Measurements from ENCODE around the gene IQCN.

Gene IQCN

DNA sequence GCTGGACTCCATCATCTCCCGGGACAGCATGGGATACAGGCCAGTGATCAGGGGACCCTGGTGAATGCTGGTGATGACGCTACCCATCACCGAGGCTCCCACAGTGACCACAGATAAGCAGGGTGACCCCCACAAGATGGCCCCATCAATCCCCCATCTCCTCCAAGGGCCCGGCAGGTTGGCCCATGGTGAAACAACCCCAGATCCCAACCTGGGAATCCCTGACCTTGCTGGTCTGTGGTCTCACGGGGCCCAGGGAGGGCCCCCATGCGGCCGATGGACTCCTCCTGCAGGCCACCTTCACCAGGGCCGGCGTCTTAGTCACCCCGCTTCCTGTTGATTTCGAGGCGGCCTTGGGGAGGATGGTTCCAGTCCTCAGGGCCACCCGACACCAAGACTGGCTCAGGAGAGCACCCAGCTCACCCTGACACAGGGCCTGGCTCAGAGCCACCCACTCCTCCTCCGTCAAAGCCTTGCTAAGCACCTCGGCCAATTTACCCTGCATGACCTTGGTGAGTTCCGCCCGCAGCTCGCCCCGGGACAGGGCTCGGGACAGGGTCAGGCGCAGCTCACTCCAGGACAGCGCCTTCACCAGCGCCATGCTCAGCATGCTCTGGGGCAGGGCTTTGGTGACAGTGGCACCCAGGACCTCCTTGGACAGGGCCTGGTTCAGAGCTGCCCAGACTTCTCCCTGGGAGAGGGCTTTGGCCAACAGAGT is 10.0 kb downstream of the IQCN start:
- DNase-seq = no peak

GRCh38 chr19:18263324-18264136 is 10.7 kb downstream of the IQCN start:
- no peak for DNase-seq

DNA sequence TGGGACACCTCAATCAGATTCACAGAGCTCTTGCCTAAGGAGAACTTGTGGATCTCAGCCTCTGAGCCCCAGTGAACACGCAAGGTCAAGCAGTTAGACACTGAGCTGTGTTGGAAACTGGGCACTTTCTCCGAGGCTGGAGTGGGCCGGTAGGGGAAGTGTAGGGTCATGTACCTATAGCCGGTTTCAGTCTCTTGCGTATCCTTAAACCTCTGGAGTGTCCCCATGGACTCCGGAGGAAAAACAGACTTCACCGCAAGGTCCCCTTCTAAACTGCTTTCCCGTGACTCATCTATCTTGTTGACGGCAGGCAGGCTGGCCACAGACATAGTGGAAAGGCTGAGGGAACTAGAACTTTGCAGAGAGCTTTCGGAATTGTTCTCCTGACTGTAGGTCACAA is 11.3 kb downstream of the IQCN start:
- no peak for DNase-seq

- no peak for DNase-seq
Measured at GRCh38 chr19:18262144-18262543, 12.1 kb downstream of the IQCN start.

GRCh38 chr19:18261474-18261873 is 12.8 kb downstream of the IQCN start:
- no peak for DNase-seq

- no peak for DNase-seq
Measured at GRCh38 chr19:18259893-18260292, 14.4 kb downstream of the IQCN start.

DNA sequence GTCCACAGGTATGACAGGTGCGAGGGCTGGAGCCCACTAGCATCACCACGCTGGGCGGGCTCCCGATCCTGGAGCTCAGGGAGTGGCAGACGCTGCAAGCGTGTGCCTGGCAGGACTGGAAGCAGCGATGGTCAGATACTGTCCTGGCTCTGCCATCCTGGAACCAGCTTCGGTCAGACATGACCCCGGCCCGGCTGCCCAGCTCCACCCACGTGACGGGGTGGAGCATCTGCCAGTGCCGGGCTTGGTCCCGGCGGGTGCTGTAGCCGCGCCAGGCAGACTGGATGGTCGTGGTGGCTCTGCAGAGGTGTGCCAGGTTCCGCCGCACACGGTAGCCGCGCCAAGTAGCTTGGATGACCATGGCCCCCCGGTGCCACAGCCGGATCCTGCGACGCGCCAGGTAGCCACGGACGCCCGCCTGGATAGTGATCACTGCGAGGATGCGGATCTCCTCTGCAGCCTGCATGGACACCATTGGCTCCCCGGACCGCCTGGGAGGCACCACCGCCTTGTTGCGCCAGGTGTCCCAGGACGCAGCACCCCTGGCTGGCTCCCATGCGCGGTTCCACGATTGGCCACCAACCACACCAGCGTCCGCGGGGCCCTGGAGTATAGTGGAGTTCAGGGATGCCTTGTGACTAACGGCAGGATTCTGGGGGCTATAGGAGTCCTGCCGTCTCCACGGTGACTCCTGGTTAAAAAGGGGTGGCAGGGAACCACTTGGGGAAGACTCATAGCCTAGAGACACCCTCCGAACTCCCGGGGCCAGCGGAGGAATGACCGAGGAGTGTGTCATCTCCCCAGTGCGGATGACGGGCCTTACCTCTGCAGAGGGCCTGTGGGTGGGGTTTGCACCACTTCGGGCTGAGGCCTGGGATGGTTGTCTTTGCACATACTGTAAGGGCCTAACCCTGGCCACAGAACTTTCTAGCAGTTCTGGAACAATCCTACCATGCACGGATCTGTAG is 16.5 kb downstream of the IQCN start:
- no peak for DNase-seq

GRCh38 chr19:18254546-18255503 is 19.4 kb downstream of the IQCN start:
- DNase-seq = no peak

DNA sequence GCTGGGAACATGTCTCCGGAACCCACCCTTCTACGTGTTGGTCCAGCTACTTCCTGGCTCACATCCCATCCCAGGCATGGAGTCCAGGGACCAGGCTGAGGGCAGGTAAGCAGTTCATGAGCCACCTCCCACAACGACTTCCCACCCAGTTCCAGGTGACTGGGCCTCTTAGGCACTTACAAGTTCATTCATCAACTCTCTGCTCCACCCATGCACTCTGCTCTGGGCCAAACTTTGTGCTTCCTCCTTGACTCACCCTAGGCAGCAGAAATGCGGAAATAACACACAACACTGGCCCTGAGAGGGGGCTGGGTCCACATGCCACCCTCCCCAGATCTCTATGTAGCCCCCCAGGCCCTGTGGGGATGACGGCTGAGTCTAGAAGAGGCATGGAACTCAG is 20.5 kb downstream of the IQCN start:
- DNase-seq = no peak

DNA sequence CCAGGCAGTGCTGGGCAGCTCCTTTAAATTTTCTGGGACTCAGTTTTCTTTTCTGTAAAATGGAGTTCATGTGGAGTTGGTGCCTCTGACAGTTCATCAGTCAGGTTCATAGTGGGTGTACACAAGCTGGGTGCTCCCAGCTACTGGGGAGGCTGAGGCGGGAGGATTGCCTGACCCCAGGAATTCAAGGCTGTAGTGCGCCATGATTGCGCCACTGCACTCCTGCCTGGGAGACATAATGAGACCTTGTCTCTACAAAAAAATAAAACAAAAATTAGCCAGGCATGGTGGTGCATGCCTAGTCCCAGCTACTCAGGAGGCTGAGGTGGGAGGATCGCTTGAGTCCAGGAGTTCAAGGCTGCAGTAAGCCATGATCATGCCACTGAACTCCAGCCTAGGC is 21.1 kb downstream of the IQCN start:
- no peak for DNase-seq

- no peak for DNase-seq
Measured at GRCh38 chr19:18252370-18252717, 21.9 kb downstream of the IQCN start.

DNA sequence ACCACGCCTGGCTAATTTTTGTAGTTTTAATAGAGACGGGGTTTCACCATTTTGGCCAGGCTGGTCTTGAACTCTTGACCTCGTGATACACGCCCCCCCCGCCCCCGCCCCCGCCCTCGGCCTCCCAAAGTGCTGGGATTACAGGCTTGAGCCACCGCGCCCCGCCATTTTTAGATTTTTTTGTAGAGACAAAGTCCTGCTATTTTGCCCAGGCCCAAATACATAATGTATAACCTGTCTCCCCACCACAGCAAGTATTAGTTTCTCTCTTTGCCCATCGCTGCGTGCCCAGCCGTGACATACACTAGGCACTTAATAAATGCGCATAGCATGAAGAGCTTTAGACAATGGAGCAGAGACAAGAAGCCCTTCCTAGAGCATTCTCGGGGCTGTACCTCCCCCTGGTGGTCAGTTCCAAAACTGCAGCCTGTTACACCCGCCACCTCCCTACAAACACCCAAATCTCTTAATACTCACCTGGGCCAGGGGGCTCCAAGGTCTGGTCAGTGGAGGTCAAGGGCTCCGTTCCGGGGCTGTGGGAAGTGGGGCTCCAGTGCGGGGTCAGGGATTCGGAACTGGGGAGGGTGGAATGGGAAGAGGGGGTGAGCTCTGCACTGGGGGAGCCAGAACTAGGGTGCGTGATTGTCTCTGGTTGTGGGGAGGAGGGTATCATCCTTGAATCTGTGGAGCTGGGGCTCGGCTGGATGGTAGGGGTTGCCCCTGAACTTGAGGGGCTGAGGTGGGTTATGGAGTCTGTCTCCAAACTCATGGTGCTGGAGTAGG is 22.5 kb downstream of the IQCN start:
- peak; percentile 82 for DNase-seq

GRCh38 chr19:18249834-18250233 is 24.4 kb downstream of the IQCN start:
- no peak for DNase-seq

DNA sequence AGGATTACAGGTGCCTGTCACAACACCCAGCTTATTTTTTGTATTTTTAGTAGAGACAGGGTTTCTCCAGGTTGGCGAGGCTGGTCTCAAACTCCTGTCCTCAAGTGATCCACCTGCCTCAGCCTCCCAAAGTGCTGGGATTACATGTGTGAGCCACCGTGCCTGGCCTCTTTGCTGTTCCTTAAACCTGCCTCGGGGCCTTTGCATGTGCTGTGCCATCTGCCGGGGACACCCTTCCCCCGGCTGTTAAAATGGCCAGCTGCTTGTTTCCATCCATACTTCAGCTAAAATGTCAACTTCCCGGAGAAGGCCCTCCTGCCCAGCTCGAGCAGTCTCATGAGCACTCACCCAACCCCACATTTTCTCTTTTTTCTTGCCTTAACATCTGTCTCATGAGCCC is 29.0 kb downstream of the IQCN start:
- no peak for DNase-seq

DNA sequence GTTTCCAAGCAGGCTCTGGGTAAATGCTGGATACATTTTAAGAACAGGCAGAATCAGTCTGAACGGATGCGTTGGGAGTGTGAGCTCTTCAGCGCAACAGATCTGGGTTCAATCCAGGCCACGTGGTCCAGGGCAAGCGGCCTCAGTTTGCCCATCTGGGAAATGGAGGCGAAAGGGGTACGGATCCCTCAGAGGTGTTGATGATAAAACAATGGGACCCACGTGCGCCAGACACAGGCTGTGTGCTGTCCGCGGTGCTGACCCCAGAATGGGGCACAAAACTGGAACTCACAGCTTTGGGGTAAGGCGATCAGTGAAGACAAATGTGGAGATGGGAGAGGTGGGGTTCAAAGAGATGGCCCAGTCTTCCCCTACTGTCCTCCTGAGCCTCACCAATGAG is 34.9 kb downstream of the IQCN start:
- no peak for DNase-seq

GRCh38 chr19:18234194-18234593 is 40.1 kb downstream of the IQCN start:
- no peak for DNase-seq

DNA sequence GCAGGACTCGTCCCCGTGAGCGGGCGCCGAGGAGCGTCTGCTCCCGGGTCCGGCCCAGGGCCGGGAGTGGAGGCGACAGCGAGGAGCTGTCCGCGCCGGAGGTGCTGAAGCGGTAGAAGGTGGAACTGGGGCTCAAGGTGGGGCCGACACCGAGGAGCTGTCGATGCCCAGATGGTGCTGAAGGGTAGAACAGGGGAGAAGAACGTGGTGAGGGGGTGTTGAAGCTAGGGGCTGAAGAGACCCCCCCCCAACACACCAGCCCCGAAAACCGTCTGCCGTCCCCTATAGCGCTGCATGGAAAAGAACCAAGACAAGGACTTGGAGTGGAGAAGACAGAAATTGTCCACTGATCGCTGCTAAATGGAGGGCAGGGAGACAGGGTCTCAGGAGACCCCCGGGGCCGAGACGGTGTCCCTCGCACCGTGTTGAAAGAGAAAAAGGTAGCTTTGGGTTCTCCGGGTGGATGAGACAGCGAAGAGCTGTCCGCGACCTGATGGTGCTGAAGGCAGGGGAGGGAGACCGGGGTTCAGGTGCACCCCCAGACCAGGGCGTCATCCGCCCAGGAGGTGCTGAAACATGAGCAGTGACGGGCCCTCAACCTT is 40.9 kb downstream of the IQCN start:
- peak; percentile 34 for DNase-seq

GRCh38 chr19:18232540-18233223 is 41.6 kb downstream of the IQCN start:
- no peak for DNase-seq

GRCh38 chr19:18231775-18232174 is 42.5 kb downstream of the IQCN start:
- no peak for DNase-seq
